Measurements from ENCODE around the gene TIAM1.

Gene TIAM1

DNA sequence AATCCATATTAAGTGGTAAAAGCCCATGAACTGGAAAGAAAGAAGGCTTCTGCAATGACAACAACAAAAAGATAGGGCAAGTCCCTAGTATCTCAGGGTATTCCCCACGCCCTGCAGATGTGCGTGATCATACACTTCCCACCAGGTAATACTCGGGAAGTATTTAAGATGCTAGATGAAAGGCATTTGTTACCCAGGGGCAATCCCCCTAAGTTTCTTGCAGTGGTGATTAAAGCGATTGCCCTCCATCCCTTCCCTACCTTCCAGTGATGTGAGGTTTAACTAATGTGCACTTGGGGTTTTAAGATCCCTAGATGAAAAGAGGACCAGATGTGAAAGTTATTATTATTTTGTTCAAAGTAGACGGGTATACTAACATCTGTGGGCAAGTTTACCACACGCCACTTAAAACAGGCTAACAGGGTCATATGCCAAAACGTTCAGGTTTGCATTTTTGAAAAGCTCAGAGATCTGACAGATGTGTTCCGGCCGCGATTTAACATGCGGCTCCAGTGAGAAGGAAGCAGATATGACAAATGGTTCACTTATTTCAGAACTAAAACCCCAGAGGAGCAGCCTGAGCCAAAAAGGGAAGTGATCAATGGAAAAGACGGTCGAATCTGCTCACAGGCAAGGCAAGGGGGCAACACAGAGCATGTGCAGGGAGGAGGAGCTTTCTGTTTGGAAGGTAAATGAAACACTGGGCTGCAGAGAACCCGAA is 17.4 kb downstream of the TIAM1 start:
- H3K4me1 Mint-ChIP-seq: peaks cover 17% of the 10 kb centered on the region
- peak overlapping the region; percentile 80 for H3K27ac Mint-ChIP-seq
- H3K9me3 Mint-ChIP-seq: peaks cover 9% of the 10 kb centered on the region
- no peaks in the 10 kb centered on the region for H3K27me3 Mint-ChIP-seq
- H3K36me3 Mint-ChIP-seq: no peaks in the 10 kb centered on the region
- H3K4me3 Mint-ChIP-seq: peak overlapping the region; percentile 12
- ATAC-seq: peak; percentile 96

DNA sequence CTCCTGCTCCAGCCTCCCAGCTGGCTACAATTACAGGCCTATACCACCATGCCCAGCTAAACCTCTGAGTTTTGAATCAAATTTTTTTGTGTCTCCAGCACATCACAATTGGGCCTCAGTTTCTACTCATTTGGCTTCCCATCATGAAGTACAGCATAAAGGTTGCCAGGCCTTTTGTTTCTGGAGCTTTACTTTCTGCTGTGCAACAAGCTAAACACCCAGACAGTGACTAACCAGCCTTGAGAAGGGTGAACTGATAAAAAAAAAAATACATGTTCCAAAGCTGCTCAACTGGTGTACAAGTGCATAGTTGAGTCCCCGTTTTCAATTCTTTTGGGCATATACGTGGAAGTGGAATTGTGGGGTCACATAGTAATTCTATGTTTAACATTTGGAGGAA is 25.1 kb downstream of the TIAM1 start:
- Mint-ChIP-seq H3K4me3 (no peak overlapping the region), H3K4me1 (no peaks in the 10 kb centered on the region), H3K9me3 (no peaks in the 10 kb centered on the region), H3K36me3 (no peaks in the 10 kb centered on the region), H3K27ac (no peak overlapping the region), H3K27me3 (no peaks in the 10 kb centered on the region)
- no peak for ATAC-seq

DNA sequence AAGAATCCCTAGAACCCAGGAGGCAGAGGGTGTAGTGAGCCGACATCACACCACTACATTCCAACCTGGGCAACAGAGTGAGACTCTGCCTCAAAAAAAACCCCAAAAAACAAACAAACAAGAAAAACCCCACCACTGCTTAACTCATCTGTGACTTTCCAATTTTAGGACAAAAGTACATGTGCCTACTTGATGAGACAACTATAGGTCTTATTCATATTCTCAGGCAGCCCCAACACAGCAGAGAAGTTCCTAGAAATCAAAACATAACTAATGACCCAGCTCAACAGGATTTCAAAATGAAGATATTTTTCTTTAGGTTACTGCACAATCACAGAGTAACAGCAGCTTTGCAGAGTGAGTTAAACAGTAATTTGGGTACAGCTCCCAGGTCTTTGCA is 26.4 kb downstream of the TIAM1 start:
- no peaks in the 10 kb centered on the region for H3K27me3 Mint-ChIP-seq
- no peak overlapping the region for H3K4me3 Mint-ChIP-seq
- no peaks in the 10 kb centered on the region for H3K9me3 Mint-ChIP-seq
- no peak overlapping the region for H3K27ac Mint-ChIP-seq
- no peaks in the 10 kb centered on the region for H3K36me3 Mint-ChIP-seq
- no peaks in the 10 kb centered on the region for H3K4me1 Mint-ChIP-seq
- ATAC-seq: no peak

DNA sequence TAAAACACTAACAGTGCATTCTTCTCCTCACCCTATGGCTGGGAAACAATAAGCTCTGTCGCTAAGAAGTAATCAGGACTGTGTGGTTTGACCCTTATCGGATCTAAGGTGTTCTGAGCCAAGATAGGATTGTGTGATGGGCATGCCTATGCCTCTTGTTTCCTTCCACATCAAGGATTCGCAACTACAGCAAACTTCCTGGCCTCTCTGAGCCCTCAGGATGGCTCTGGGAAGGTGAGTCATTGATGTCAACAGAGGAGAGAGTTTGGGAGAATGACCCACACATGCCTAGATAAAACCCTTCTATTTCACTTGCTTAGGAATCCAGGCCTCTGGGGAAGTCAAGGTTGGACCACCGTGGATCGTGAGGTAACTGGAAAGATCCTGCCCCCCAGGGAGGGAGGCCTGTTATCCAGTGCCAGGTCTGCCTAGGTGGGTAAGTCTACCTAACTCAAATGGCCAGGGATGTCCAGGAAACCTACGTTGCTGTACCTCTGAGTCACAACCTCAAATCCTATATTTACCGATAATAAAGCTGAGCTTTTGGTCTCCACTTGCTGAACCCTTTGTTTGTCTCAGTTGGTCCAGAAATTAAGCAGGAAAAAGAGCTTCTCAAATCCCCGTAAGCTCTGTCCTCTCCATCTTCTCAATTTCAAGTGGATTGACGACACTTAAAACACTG is 27.4 kb downstream of the TIAM1 start:
- H3K27me3 Mint-ChIP-seq: no peaks in the 10 kb centered on the region
- no peaks in the 10 kb centered on the region for H3K4me1 Mint-ChIP-seq
- no peak overlapping the region for H3K4me3 Mint-ChIP-seq
- H3K27ac Mint-ChIP-seq: no peak overlapping the region
- H3K36me3 Mint-ChIP-seq: no peaks in the 10 kb centered on the region
- H3K9me3 Mint-ChIP-seq: no peaks in the 10 kb centered on the region
- no peak for ATAC-seq

DNA sequence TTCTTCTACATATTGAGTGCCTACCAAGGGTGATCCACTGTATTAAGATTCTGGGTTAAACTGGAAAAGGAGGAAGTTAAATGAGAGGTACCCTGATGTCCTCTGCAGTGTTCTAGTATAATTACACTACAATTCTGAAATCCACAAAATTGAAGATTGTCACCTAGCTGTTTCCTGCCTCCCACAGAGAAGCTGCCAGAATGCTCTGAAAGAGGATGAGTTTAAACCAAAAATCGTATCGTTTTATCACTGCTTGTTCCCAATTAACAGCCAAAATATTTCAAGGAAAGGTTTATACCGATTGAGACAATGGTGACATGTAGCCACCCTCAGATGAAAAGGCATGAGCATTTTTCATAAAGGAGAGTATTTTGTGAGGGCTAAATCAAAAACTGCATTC is 28.0 kb downstream of the TIAM1 start:
- H3K27me3 Mint-ChIP-seq: no peaks in the 10 kb centered on the region
- H3K4me1 Mint-ChIP-seq: no peaks in the 10 kb centered on the region
- H3K27ac Mint-ChIP-seq: no peak overlapping the region
- H3K4me3 Mint-ChIP-seq: no peak overlapping the region
- ATAC-seq: no peak
- H3K9me3 Mint-ChIP-seq: no peaks in the 10 kb centered on the region
- H3K36me3 Mint-ChIP-seq: no peaks in the 10 kb centered on the region

DNA sequence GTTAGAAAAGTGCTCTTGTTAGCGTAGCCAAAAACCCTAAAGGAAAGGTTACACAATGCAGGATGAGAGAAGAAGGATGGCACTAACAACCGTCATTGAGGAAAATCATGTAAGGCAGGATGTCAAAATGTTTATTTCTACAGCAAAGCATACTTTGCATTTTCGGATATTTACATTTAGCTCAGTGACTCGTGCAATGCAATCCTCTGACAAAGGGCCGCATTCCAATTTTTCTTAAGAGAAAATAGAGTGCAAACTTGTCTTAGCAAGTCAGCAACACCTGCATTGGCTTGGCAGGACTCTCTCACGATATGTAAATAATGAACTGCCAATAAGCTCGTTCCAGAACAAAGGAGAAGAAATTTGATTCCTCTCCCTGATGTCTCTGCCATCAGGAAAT is 33.3 kb downstream of the TIAM1 start:
- no peaks in the 10 kb centered on the region for H3K9me3 Mint-ChIP-seq
- H3K36me3 Mint-ChIP-seq: no peaks in the 10 kb centered on the region
- H3K4me1 Mint-ChIP-seq: no peaks in the 10 kb centered on the region
- no peak overlapping the region for H3K27ac Mint-ChIP-seq
- H3K27me3 Mint-ChIP-seq: no peaks in the 10 kb centered on the region
- no peak overlapping the region for H3K4me3 Mint-ChIP-seq
- no peak for ATAC-seq

DNA sequence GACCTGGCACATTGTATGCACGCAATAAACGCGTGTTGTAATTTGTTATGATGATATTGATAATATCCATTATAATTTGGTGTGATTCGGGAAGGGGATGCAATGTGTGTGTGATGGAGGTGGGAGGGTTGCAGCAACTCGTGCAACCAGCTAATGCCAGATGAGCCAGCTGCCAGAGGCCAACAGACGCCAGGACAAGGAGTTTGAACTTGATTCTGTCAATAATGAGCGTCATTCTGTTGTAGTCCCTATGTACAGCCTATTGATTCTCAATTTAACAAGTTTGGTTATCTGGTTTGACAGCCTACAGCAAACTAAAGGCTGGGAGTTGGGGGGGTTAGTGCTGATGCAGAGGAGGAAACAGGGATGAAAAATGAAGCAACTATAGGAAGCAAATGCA is 35.5 kb downstream of the TIAM1 start:
- H3K9me3 Mint-ChIP-seq: no peaks in the 10 kb centered on the region
- H3K27ac Mint-ChIP-seq: no peak overlapping the region
- H3K4me1 Mint-ChIP-seq: no peaks in the 10 kb centered on the region
- no peak overlapping the region for H3K4me3 Mint-ChIP-seq
- no peaks in the 10 kb centered on the region for H3K27me3 Mint-ChIP-seq
- H3K36me3 Mint-ChIP-seq: no peaks in the 10 kb centered on the region
- ATAC-seq: no peak

DNA sequence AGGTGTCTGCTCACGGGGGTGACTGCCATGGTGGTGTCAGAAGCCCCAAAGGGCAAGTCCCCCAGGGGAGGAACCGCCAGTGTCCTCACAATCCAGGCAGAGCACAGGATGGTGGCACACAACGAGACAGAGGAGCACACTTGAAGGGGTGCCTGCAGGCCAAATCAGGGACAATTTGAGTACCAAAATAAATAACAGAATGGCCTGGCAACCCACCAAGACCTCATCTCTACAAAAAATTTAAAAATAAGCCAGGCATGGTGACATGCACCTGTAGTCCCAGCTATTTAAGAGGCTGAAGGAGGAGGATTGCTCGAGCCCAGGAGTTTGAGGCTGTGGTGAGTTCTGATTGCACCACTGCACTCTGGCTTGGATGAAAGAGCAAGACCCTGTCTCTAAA is 38.2 kb downstream of the TIAM1 start:
- Mint-ChIP-seq H3K27ac (no peak overlapping the region), H3K4me1 (no peaks in the 10 kb centered on the region), H3K4me3 (no peak overlapping the region), H3K9me3 (no peaks in the 10 kb centered on the region), H3K27me3 (no peaks in the 10 kb centered on the region), H3K36me3 (no peaks in the 10 kb centered on the region)
- ATAC-seq: no peak

DNA sequence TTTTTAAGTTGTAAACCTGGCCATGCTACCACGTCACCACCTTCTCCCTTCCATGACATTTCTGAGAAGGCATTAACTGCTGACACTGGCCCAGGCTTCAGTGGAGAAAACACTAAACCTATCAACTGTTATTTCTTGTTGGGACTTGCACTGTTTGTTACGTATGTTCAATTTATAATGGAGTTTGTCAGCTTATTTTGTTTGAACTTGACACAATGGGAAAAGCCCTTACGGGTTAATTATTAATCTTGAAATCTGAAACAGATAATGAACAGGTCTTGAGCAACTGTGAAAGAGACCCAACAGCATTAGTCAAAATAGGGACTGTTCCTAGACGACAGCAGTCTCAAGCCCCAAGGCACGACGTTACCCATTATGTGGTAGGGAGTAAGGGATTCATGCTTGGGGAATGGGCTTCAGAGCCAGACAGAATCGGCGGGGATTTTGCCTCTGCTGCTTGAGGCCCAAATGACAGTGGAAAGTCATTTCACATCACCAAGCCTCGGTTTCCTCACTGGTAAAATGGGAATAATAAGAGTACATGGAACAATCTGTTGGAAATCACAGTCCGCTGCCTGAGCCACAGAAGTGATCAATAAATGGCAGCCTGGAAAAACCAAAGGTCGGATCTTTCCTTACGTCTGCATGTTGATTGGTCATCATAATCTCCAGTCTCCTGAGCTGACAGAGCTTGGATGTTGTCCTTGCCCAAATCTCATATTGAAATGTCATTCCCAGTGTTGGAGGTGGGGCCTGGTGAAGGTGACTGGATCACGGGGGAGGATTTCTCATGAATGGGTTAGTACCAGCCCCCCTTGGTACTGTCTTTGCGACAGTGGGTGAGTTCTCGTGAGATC is 44.5 kb downstream of the TIAM1 start:
- Mint-ChIP-seq H3K4me1 (no peaks in the 10 kb centered on the region), H3K27me3 (peaks cover 8% of the 10 kb centered on the region), H3K9me3 (peaks cover 3% of the 10 kb centered on the region), H3K4me3 (no peak overlapping the region), H3K36me3 (no peaks in the 10 kb centered on the region), H3K27ac (no peak overlapping the region)
- no peak for ATAC-seq

DNA sequence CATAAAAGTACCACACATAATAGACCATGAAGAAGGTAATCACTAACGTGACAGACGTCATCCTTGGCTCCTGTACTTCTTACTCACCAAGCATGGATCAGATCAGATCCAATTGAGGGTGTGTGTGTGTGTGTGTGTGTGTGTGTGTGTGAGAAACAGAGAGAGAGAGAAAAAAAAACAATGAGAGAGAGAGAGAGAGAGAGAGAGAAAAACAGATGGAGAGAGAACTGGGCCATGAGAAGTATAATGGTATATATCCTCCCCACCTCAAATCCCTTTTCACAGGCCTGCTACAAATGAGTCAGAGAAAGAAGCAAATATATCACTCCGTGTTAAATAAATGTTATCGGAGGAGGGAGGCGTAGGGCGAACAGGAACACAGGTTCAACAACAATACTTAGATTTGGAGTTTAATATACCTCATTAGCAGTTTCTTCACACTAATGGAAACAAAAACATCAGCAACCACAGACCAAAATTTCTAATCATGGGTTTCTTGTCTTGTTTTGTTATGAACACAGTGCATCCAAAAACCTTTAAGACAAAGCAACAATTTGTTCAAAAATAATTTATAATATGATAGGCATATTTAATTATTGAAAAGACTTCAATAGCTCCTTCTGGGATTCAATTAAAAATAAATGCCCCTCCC is 45.3 kb downstream of the TIAM1 start:
- H3K27ac Mint-ChIP-seq: no peak overlapping the region
- H3K4me3 Mint-ChIP-seq: no peak overlapping the region
- peaks cover 8% of the 10 kb centered on the region for H3K27me3 Mint-ChIP-seq
- no peak for ATAC-seq
- H3K36me3 Mint-ChIP-seq: no peaks in the 10 kb centered on the region
- peaks cover 3% of the 10 kb centered on the region for H3K9me3 Mint-ChIP-seq
- no peaks in the 10 kb centered on the region for H3K4me1 Mint-ChIP-seq

DNA sequence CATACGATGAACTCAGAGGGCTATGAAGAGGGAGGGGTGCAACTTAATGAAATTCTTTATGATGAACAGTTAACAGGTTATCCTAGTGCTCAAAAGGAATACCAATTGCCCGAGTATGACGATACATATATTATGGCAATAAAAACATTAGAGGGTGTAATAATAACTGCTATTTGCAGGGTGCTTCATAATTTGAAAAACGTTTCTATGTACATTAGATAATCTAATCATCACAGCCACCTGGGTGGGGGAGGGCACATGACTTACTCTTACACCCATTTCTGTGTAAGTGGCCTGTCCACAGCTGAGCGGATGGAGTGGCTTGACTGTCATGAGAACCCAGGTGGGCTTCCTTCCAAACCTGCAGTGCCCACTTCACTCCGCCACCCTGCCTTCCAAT is 46.3 kb downstream of the TIAM1 start:
- Mint-ChIP-seq H3K4me3 (no peak overlapping the region), H3K27me3 (peaks cover 8% of the 10 kb centered on the region), H3K27ac (no peak overlapping the region), H3K9me3 (peaks cover 3% of the 10 kb centered on the region), H3K36me3 (no peaks in the 10 kb centered on the region), H3K4me1 (no peaks in the 10 kb centered on the region)
- no peak for ATAC-seq

DNA sequence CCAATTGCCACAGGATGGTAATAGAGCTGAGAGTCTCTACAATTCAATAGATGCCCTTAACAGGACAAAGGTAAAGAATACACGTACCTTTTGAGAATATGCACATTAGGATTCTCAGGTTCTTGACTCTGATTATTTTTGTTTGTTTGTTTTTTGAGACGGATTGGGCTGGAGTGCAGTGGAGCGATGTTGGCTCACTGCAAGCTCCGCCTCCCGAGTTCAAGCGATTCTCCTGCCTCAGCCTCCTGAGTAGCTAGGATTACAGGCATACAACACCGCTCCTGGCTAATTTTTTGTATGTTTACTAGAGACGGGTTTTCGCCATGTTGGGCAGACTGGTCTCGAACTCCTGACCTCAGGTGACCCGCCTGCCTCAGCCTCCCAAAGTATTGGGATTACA is 48.4 kb downstream of the TIAM1 start:
- no peaks in the 10 kb centered on the region for H3K4me1 Mint-ChIP-seq
- H3K27ac Mint-ChIP-seq: no peak overlapping the region
- H3K4me3 Mint-ChIP-seq: no peak overlapping the region
- H3K9me3 Mint-ChIP-seq: peaks cover 3% of the 10 kb centered on the region
- H3K36me3 Mint-ChIP-seq: no peaks in the 10 kb centered on the region
- ATAC-seq: no peak
- H3K27me3 Mint-ChIP-seq: peaks cover 8% of the 10 kb centered on the region

DNA sequence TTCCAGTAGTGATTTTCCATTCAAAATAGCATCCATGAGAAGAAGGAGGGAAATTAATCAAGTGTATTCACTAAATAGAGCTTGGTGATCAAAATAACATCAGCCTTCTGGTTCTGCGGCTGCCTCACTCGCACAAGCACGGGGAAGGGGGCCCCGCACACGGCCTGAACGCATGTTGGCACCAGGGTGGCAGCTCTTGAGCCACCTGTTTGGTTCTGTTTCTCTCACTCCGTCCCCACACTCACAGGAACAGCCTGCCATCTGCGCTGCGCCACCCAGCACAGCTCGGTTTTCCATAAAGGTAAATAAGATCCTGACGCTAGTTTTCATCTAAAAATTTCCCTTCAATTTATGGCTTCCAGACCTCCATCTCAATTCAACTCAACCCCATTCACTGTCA is 49.4 kb downstream of the TIAM1 start:
- Mint-ChIP-seq H3K4me1 (no peaks in the 10 kb centered on the region), H3K27ac (no peak overlapping the region), H3K36me3 (no peaks in the 10 kb centered on the region), H3K9me3 (peaks cover 3% of the 10 kb centered on the region), H3K4me3 (no peak overlapping the region), H3K27me3 (peaks cover 8% of the 10 kb centered on the region)
- no peak for ATAC-seq

DNA sequence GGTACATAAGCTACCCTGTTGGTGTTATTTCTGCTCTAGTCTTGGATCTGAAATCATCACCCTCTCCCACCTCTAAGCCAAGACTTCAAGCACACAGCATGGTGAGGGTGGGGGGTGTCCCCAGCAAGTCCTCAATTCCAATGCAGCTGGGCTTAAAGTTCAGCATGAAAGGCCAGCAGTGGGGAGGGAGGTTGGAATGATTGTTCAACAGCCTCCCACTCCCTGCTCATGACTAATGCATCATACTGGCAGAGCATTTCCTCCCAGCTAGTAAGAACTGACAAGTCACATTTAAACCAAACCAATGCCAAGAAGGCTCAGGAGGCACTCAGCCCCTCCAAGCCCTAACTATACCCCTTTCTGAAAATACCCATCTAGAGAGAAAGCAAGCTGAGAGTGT is 50.1 kb downstream of the TIAM1 start:
- H3K9me3 Mint-ChIP-seq: peaks cover 3% of the 10 kb centered on the region
- H3K27ac Mint-ChIP-seq: no peak overlapping the region
- peaks cover 8% of the 10 kb centered on the region for H3K27me3 Mint-ChIP-seq
- no peak overlapping the region for H3K4me3 Mint-ChIP-seq
- no peaks in the 10 kb centered on the region for H3K4me1 Mint-ChIP-seq
- H3K36me3 Mint-ChIP-seq: no peaks in the 10 kb centered on the region
- peak; percentile 55 for ATAC-seq

DNA sequence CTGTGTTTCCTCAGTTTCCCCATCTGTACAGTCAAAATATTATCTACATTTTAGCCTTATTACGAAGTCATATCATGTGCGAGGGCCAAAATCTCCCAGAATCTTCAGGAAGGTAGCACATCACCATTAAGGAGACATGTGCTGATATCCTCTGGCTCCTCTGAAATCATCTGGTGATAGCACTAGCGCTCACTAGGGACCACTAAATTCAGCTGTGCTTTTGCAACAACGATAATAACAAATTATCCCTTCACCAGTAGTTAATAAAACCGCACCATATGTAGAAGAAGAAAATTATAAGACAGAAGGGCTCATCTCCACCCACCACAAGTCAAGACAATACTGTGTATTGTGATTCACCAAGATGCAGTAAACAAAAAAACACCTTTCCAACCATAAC is 53.3 kb downstream of the TIAM1 start:
- ATAC-seq: no peak
- H3K9me3 Mint-ChIP-seq: peaks cover 6% of the 10 kb centered on the region
- no peak overlapping the region for H3K4me3 Mint-ChIP-seq
- no peaks in the 10 kb centered on the region for H3K4me1 Mint-ChIP-seq
- H3K36me3 Mint-ChIP-seq: no peaks in the 10 kb centered on the region
- no peaks in the 10 kb centered on the region for H3K27me3 Mint-ChIP-seq
- H3K27ac Mint-ChIP-seq: no peak overlapping the region
